HG03571 (cell line): ENCODE results near the gene CDH13.

Experiments used
- ATAC-seq: cut with Tn5 transposase; IDR thresholded peaks from one replicate; pipeline ENCODE4 v1.9.1; 2021; ENCODE audit not compliant: unreplicated experiment

The CDH13 gene

DNA sequence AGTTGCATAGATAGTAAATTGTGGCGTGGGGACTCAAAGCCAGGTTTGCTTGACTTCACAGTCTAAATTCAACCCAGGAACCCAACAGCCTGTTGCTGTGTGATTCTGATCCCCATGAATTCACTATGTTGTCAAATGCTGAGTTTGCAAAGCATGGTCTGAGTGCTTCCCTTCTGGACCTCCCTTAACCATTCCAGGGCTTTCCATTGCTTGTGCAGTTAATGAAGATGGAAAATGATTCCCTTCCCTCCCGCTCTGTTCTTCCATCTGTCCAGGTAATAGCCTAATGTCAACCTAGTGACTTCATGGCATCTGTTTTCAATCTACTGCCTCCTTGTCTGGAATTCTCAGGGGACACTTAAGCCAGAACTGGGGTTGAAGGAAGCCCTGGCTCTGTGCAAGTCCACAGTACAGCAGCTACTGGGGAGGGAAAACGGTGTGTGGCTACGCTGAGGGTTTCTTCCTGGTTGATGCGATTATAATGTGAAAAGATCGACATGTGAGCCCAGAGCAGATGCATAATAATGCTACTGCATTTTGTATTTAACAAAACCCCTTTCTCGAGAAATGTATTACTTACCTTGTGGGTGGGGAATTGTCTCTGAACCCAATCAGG lies 206.7 kb downstream of the CDH13 start:
- ATAC-seq, result no peak

DNA sequence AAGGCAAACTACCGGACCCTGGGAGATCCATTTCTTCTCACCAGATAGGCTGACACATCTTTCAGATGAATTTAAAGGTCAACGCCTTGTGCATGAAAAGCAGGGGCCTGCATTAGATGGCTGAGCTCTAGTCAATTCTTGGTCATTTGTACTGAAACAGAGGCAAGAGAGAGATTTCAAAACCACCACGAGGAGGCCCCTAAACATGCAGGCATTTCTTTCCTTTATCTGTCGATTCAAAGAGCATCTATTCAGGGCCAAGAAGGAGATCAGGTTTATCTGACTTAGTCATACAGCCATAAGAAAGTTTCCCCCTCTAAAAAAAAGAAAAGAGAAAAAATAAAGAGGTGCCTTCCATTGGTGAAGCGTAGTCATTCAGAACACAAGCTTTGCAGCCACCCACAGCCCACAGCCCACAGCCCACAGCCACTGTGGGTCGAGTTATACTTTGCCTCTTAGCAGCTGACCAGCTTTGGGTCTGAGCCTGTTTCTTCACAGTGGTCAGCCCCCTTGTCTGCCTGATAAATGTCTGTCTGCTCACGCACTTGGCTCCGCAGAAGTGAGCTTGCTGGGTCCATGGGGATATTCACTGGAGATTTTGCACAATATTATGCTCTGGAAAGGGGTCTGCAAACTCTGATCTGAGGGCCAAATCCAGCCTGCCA lies 207.5 kb downstream of the CDH13 start:
- ATAC-seq, result no peak

DNA sequence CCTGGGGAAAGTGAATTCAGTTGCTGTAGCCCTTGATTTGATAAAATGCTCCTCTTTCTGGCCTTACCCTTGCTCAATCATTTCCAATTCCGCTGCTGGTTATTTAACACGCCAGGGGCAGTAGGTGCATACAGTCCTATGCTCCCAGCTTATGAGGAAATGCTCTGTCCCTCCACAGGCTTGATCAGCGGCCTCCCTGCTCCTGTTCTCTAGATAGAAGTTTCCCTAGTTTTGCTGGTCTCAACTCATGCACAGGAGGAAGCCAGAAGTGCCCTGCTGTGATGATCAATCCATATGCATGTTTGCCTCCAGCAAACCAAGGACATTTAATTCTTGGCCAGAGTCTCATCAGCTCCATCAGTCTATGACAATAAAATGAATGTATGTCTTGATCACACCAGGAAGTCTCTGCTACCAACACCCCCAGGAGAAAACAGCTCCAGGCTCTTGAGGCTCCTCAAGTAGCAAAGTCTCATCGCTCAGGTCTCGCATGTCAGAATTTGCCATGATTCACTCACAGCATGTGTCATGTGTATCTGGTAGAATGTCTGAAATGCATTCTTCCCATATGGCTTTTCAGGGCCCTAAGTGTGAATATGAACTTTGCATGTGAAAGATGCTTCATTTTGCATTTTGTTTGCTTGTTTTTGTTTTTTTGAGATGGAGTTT lies 208.9 kb downstream of the CDH13 start:
- no peak for ATAC-seq

DNA sequence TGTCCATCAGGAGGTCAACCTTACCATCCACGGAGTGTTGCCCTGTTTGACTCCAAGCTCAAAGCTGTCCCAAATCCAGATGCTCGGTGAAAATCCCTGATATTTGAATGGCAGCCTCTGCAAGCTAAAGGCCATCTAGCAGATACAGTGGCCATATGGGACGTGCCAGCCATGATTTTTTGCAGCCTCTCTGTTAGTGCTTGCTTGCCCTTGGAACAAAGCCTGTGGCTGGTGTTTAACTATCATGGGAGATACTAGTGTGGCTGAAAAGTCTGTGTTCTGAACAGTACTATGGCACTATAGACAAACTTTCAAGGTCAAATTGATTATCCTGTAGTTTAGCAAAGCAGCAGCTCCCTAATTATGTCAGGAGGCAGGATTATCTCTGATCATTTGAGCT lies 214.3 kb downstream of the CDH13 start:
- ATAC-seq, result no peak

DNA sequence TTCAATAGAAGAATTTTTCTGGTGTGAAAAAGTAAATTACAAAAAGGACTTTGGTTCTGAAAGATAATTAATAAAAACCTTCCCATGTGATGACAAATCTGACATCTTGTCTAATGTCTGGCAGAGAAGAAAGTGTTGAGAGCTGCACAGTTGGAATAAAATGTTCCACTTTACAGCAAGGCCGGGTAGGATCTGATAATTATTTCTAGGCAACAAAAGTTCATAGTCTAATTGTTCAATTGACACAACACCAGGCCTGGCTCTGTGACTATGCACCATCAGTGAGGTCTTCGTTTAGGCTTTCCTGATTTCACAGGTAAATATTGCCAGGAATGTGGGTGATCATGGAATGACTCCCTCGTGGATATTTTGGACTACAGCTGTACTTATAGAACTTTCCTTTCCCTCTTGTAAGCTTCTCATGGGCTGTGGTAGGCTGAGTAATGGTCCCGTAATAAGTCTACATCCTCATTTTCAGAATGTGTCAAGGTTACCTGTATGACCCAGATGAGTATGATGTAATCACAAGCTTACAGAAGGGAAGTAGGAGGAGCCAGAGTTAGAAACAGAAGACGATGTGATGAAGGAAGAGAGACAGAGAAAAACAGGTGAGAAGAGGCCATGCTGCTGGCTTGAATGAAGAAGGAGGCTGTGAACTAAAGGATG lies 217.0 kb downstream of the CDH13 start:
- ATAC-seq, result no peak

DNA sequence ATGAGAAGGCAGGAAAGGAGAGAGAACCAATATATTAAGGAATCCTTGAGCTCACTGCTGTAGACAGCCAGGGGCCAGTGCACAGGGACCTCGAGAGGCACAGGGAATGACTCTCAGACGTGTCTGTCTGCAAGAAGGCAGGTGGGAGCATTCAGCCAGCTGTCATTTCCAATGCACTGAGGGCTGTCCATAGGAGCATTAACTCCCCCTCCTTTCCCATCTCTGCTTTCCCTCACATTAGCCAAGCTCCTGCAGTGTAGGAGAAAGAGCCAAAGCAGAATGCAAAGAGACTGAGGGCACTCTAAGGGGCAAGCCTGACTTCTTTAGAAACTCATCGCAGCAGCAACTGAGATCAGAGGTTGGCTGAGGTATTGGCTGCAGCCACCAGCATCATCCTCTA lies 218.3 kb downstream of the CDH13 start:
- ATAC-seq, result no peak

DNA sequence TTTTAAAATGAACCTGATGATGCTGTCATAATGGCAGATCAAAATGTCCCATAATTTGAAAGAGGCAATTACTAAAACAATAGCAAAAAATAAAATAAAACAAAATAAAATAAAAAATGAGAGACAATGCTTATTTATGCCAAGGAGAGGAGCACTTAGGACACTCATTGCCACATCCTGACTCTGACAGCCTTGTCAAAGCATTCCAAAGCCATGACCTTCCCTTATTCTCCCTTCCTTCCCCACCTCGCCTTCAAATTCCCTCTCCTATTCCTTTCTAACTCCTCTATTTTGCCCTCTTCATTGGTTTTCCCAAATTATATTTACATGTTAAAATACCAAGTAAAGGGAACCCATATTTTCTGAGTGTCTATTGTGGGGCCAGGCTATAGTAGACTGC lies 220.0 kb downstream of the CDH13 start:
- no peak for ATAC-seq

DNA sequence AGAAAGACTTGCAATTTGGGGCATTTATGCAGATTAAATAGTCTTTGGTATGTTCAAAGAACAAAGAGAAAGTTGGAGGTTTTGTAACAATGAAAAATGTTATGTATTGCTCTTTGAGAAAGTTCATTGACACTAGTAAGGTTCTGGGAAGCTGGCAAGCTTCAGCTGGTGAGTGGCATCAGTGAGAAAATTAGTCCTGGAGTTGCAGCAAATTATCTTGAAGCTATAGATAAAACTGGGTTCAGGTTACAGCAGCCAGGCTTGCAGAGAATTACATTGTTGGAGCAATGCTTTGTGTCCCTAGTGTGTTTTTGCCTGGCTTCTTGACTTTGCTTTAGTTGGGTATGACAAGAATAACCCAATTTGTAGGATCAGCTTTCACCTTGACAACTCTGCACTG lies 221.2 kb downstream of the CDH13 start:
- no peak for ATAC-seq

DNA sequence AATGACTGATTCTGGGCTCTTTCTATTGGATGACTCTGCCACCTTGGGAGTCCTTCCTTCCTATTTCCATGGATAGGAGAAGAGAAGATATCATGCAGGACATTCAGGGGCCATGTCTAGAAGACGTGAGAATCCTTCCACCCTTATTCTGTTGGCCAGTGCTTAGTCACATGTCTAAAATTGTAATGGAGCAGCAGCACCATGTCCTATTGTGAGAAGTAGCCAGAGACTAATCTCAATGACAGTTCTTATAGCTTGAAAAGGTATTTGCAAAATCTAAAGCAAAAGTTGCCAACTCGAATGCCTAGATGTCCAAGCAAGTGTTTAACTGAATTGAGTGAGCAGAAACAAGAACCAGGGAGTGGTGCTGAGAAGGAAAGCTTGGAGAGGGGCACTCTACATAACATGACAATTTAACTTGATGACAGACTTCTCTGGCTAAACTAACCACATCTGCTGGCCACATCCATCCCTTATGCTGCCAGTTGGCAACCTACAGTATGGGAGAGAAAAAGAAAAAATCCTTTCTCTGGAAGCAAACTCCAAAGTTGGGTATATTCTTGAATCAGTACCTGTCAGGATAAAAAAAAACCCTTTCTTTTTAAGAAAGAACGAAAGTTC lies 225.7 kb downstream of the CDH13 start:
- no peak for ATAC-seq

DNA sequence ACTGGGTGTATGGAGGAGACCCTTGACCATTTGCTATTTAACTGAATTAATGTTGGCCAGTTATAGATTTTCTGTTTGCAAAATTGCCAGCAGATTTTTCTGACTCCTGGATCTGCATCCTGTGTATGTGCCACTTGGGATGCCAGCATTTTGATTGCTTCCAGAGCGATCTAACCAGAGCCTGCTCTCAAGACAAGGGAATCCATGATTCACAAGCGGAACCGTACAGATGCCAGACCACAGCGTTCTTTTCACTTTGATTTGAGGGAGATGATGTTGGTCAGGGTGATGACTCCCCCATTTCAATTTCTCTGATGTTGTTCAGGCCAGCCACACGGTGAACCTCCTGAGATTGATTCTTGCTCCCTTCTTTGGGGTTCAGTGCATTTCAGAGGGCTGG lies 228.7 kb downstream of the CDH13 start:
- no peak for ATAC-seq

DNA sequence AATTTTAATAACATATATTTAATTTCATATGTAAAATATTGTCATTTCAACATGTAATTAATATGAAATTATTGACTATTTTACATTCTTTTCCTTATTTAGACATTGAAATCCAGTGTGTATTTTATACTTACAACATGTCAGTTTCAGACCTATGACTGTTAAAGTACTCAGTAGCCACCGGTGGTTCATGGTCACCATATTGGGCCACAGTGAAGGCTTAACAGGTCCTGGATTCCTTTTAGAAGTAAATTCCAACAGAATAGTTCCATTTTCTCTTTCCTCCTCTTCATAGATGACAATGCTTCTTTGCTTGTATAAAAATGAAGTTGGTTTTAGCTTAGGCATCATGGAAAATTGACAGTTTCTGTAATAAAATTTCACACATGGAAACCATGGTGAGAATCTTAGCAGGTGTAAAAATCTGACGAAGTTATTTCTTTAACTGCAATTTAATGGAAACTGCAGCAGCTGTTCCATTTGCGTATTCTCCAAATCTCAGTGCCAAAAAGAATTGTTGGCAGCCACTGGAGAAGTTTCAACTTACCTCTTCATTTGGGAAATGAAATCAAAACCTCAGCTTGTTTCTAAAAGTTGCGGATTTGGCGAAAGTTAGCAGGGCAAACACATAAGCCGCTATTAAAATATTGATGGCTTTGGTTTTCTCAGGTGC lies 231.1 kb downstream of the CDH13 start:
- no peak for ATAC-seq

DNA sequence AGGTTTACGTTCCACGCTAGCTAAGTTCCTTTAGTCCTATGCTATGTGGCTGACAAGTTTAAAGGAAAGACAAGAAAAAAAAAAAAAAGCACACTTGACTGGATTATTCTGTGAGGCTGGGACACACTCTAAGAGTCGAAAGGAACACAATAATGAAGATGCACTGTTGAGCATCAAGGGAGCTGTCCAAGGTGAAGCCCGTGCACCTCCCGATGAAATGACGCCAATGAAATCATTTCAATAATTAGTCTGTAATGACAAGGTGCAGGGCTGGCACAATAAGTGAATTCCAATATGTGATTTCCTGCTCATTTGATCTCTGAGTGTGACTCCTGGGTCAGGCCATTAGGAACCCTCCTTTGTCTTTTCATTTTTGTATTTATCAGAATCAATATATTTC lies 232.9 kb downstream of the CDH13 start:
- no peak for ATAC-seq

DNA sequence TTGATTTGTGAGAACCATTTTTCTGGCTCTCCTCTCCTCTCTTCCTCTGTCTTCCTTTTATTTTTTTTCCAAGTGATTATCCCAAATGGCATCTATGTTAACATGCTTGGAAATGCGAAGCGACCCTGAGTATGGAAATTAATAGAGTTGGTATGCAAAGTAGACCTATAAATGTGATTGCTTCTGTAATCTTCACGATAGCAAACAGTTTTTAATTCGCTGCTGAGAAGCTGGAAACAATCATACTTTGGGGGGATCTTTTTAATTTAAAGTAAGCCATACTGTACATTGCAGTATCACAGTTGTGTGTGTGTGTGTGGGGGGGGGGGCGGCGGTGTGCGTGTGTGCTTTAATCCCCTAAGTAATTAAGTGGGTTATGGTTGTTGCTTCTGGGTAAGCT lies 233.3 kb downstream of the CDH13 start:
- no peak for ATAC-seq

DNA sequence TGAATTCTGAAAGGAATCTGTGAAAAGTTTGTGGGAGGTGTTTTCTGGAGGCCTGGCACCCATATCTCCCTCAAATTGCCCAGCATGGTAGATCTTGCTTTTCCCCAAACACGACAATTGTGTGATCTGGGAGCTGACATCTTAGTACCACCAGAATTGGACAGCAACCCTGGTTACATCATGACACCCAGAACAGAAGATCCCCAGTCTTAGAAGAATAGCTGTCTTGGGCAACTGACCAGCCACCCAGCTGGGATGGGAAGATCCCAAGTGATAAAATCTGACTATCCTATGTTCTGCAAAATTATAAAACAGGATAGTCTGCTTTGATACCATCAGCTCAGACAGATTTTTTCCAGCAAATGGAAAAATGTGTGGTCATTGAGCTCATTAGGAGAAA lies 235.3 kb downstream of the CDH13 start:
- no peak for ATAC-seq

DNA sequence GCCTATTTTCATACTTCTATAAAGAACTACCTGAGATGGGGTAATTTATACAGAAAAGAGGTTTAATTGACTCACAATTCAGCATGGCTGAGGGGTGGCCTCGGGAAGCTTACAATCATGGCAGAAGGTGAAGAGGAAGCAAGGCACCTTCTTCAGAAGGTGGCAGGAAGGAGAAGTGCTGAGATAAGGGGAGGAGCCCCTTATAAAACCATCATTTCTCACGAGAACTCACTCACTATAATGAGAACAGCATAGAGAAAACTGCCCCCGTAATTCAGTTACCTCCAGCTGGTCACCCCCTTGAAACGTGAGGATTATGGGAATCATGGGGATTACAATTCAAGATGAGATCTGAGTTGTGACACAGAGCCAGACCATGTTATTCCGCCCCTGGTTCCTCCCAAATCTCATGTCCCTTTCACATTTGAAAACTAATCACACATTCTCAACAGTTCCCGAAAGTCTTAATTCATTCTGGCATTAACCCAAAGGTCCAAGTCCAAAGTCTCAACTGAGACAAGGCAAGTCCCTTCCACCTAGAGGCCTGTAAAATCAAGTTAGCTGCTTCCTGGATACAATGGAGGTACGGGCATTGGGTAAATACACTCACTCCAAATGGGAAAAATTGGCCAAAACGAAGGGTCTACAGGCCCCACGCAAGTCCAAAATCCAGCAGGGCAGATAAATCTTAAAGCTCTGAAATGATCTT lies 237.7 kb downstream of the CDH13 start:
- ATAC-seq, result no peak

DNA sequence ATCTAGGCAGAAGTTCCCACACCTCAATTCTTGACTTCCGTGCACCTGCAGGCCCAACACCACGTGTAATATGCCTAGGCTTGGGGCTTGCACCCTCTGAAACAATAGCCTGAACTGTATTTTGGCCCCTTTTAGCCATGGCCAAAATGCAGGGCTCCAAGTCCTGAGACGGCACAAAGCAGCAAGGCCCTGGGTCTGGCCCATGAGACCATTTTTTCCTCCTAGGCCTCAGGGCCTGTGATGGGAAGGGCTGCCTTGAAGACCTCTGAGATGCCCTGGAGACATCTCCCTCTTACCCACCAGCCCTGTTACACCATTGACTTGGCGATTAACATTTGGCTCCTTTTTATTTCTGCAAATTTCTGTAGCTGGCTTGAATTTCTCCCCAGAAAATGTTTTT lies 238.6 kb downstream of the CDH13 start:
- no peak for ATAC-seq

DNA sequence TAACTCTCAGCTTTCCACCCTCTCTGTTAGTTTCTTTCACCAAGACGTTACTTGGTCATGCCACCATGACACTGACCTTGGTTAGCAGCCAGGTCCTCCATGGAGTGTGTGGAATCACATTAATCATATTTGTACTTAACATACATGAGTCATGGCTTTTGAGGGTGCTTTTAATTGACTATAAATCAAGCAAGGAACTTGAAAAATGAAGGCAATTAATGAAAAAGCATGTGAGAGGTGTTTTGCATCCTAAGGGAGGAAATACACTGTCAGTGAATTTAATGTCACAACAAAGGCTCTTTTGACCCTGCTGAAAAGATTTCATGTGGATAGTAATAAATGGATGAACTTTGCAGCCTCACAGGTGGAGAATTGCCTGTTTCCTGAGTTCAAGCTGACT lies 240.7 kb downstream of the CDH13 start:
- ATAC-seq, result no peak

DNA sequence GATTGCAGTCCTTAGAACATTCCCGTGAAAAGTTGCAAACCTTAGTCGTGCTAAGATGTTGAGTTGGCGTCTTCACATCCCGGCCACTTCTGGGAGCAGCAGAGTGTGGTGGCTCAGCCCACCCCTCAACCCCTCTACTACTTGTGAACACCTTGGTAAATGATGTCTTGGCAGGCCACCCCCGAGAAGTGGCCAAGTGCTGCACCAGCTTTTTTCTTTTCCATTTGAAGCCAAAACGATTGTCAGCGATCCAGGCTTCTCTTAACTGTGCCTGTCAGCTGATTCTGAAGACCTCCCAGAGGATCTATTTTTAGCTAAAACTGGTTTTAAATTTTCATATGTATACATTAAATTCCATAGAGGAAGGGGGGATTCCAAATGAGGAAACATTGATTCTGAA lies 247.5 kb downstream of the CDH13 start:
- no peak for ATAC-seq

DNA sequence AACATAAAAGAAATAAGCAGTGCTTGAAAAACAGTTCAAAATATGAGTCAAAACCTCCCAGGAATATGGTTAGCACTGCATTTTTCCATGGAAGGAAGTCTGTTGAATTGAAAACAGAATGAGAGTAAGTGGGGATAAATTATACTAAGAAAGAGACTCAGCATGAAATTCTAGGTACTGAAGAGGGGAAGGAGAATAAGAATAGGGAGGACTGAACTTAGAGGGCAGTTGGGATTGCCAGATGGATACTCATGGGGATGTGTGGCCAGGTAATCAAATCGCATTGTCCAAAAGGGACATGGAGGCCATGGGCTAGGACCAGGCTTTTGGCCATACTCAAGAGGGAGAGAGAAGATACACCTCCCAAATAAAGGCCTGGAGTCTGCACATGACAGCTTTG lies 247.9 kb downstream of the CDH13 start:
- no peak for ATAC-seq

DNA sequence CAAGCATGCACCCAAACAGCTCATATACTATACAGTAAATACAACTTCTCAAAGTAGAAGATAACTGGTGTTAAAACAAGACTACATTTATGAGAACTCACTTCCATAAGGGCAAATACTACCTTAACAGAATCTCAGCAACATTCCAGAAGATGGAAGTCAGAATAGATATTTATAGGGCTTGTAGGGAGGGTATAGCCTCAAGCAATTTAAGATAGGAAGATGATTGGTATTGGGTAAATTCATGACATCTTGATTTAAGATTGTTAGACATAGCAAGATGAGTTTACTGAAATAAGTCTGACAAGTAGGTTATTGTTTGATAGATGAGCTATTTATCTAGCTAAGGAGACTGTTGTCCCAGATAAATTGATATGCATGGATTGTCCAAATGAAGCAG lies 250.2 kb downstream of the CDH13 start:
- no peak for ATAC-seq

DNA sequence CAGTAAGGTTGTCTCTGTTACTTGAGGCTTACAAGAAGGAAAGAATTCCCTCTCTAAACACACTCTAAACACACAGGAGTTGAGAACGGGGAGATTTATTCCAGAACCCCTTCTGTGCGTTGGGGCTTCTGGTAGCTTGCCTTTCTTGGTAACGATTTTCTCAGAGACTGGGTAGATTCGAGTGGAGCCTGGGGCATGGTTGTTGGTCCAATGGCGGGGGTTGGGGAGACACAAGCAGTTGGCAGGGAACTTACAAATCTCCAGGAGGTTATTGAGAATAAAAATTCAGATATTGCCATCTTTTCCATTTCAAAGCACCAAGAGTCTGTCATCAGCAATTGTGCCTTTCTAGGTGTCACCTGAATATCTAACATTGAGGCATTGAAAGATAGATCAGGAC lies 251.7 kb downstream of the CDH13 start:
- ATAC-seq, result no peak
